Stimulated activated CD4-positive, alpha-beta T cell treated with anti-CD3 and anti-CD28 coated beads, Interleukin-4, amount 100 ng/mL, for 48 hours (primary cell): Measurements from ENCODE around the gene ABCC6.

Experiments used
- DNase-seq, 2 donors: peaks; one replicate each; pipeline ENCODE4 v3.0.0-alpha.2; 2020; ENCODE audit warnings: low read depth in 2 of 2

The ABCC6 gene

GRCh38 chr16:16141784-16142396, 81.4 kb downstream of the ABCC6 start:
- no peak for DNase-seq

GRCh38 chr16:16141141-16141540, 82.2 kb downstream of the ABCC6 start:
- no peak for DNase-seq

GRCh38 chr16:16140537-16140936, 82.8 kb downstream of the ABCC6 start:
- no peak for DNase-seq

DNA sequence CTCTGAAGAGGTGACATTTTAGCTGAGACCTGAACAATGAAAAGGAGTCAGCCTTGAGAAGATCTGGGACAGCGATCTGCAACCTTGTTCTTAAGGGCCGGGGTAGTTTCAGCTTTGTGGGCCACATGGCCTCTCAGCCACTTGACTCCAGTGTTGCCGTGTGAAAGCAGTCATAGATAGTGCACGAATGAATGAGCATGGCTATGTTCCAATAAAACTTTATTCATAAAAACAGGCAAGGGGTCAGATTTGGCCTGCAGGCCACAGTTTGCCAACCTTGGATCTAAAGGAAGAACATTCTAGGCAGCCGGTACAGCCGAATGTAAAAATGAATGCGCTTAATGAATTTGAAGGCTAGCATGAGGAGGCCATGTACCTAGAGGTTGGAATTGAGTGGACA, 83.5 kb downstream of the ABCC6 start:
- no peak for DNase-seq

DNA sequence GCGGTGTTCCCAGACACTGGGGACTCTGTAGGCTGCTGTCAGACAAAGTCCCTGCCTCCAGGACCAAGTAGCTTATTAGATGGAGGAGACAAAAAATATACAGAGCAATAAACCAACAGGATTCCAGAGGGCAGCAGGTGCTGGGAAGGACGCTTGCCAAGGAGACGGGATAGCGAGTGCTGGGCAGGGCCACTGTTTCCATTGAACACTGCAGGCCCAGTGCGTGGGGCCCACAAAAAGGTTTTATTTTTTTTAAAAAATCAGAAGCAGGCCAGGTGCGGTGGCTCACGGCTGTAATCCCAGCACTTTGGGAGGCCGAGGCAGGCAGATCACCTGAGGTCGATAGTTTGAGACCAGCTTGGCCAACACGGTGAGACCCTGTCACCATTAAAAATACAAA, 84.2 kb downstream of the ABCC6 start:
- DNase-seq = no peak

- no peak for DNase-seq
These were observed 85.2 kb downstream of the ABCC6 start for GRCh38 chr16:16138034-16138635.

DNA sequence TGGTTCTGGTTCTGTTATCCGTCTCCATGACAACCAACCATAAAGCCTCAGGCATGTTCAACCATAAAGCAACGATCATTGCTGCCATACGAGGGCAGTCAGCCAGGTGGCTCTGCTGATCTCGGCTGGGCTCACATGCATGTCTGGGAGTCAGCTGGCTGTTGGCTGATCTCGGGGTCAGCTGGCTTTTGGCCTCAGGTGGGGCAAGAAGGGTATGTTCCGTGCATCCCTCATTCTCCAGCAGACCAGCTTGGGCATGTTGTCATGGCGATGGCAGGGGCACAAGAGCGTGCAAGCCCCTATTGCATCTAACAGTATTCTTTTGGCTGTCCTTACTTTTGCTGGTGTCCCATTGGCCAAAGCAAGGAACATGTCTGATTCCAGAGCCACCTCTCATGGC, 86.2 kb downstream of the ABCC6 start:
- no peak for DNase-seq

DNA sequence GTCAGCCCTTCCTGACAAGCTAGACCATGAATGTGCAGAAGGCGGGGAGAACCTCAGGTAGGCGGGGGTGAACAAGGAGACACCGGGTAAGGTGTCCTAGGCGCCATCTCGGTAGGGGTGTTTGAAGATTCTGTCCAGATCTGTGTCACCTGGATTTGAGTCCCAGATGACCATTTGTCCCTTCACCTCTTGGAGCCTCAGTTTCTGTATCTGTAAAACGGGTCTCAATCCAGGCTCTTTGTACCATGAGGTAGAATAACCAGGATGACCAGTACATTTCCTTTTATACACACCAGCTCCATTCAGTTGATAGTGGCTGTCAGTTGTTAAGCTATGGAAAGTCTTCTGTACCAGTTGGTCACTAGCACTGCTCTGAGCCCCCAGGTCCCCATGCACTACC, 86.7 kb downstream of the ABCC6 start:
- no peak for DNase-seq

DNA sequence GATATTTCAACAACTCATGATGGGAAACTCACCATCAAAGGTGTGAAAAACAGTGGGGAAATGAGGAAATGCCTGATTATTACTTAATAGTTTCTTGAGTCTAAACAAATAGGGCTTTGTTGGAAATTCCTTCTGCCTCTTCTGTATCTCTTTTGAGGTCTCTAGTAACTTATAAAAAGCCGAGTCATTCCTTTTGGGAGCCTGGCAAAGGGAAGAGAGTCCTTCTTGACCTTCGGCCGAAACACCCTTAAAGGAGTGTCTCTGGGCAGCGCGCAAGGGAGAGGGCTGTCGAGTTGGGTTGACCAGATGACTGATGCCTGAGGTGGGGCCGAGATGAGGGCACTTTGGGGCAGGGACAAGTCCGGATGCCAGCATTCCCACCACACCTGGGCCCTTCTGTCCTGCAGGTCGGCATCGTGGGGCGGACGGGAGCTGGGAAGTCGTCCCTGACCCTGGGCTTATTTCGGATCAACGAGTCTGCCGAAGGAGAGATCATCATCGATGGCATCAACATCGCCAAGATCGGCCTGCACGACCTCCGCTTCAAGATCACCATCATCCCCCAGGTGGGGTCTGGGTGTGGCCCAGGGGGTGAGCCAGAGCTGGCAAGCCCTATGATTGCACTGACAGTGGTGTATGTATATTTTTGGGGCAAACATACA, 89.2 kb downstream of the ABCC6 start:
- DNase-seq = no peak

GRCh38 chr16:16131659-16132058, 91.6 kb downstream of the ABCC6 start:
- no peak for DNase-seq

GRCh38 chr16:16131204-16131603, 92.1 kb downstream of the ABCC6 start:
- no peak for DNase-seq

- peak; percentile 52 to 53 for DNase-seq
These were observed 95.7 kb downstream of the ABCC6 start for GRCh38 chr16:16127469-16128116.

GRCh38 chr16:16126896-16127295, 96.4 kb downstream of the ABCC6 start:
- no peak for DNase-seq

DNA sequence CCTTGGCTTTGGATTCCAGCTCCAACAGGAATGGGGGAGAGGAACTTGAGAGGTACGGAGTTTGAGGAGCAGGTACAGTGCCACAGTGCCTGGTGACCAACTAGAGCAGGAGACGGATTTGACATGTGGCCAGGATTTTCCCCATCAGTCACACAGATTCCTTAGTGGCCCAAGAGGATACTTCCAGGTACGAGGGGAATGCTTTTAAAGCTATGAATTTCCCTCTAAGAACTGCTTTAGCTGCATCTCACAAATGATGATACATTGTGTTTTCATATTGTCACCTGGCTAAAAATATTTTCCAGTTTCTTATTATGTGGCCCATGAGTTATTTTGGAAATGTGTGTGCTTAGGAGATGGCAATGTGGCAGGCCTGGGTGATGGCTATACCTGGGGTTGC, 98.3 kb downstream of the ABCC6 start:
- DNase-seq = no peak

DNA sequence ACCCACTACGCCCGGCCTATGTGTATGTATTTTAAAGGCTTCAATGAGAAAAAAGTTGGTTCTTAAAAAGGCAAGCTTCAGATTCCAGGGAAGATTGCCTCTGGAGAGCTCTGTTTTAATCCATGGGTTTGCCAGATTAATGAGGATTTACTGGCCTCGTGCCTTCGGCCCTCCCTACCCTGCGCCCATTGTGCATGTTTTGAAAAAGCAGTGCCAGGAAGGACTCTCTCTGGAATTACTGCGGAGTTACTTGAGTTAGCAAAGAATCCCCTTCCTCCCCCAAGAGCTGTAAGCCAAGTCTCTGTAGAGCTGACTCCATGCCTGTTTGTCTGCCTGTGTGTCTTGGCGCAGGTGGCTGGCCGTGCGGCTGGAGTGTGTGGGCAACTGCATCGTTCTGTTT, 98.9 kb downstream of the ABCC6 start:
- no peak for DNase-seq

DNA sequence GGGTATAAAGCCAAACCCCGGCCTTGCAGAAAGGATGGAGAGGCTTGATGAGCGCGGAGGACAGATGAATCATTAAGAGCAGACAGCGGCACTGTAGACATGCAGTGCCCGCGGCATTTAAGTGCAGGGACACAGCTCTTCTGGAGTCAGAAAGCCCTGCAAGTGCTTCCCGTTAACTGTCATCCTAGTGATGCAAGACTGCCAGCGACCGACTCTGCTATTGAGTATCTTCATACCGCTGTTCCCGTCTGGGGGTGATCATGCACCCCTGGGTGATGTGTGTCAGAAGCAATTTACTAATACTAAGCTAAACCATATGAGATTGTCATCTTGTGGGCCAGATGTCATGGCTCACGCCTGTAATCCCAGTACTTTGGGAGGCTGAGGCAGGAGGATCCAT, 101.0 kb downstream of the ABCC6 start:
- no peak for DNase-seq

DNA sequence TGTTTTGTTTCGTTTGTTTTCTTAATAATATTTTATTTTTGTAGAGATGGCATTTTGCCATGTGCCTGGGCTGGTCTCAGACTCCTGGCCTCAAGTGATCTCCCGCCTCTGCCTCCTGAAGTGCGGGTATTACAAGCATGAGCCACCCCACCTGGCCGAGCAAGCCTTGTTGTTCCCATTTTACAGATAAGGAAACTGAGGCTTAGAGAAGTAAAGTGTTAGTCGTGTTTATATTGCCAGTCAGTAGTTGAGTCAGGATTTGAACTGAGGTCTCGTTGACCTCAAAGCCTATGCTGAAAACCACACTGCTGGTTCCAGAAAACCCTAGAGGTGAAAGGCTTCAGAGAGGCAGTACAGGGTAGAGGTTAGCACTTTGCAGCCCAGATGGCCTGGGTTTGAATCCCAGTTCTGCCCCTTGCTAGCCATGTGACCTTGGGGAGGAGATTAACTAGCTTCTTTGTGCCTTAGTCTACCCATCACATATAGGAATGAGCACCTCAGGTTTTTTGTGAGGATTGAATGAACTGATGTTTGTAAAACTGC, 102.0 kb downstream of the ABCC6 start:
- no peak for DNase-seq

DNA sequence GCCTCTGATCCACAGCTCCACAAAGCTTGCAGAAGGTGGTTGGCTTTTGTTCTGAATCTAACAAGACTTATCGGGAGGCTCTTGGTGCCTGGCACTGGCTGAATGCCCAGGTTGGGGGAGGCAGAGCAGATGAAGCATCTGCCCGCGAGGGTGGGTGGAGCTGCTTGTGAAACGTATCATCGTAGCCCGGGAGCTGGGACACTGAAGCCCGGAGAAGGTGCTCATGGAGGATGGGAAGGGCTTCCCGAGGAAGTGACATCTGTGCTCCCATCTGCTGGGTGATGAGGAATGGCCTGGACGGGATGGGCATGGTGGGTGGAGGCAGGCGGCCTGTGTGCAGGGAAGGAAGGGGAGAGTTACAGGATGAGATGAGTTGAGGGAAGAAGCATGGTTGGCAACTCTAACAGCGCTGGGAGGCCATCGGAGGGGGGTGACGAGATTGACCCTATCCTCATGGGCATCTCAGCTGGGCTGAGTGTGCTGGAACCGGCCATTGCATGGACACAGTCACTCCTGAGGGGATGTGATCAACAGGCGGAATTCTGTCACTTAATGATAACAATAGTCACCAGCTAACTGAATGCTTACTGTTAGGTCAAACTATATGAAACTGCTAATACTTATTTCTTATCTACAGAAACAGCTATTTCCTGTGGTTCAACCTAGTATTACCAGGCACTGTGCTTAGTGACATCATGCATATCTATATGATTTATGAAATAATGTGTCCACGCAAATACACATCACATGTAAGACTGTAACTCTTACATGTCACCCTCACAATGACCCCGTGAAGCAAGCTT, 102.7 kb downstream of the ABCC6 start:
- no peak for DNase-seq

DNA sequence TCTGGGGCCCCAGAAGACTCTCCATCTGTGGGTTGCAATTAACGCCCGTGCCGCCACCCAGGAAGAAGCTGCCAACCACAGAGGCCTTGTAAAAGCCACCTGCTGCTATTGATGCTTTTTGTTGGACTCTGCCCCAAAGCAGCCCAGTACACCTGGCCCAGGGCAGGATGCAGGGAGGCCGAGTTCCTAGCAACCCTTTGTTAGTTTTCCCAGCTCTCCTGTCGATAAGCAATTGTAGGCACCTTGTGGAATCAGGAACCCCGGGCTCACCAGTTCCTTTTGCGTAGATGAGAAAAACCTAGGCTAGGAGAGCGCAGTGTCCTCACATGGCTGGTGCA, 103.3 kb downstream of the ABCC6 start:
- no peak for DNase-seq

- DNase-seq = no peak
These were observed 105.0 kb downstream of the ABCC6 start for GRCh38 chr16:16118337-16118736.

DNA sequence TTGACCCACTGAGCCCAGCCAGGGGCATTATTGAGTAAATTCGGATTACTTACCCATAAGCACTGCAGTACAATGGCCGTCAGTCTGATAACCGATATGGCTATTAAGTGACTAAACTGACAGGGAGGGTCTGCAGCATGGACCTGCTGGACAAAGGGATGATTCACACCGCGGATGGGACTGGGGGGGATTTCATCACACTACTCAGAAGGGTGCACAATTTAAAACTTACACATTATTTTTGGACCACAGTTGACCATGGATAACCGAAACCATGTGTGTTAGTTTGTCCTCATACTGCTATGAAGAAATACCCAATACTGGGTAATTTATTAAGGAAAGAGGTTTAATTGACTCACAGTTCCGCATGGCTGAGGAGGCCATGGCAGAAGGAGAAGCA, 106.5 kb downstream of the ABCC6 start:
- no peak for DNase-seq

DNA sequence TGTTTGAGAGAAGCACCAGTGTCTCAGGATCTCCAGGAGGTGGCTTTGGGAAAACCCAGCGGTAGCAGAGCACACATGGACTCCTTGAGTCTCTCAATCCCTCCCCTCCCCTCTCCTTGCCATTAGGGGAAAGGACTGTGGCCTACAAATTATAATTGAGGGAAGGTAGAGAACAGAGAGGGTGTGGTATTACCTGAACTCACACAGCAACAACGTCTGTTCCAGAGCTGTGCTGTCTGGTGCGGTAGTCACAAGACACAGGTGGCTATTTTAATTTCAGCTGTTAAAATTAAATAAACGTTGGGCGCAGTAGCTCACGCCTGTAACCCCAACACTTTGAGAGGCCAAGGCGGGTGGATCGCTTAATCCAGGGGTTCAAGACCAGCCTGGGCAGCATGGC, 110.2 kb downstream of the ABCC6 start:
- no peak for DNase-seq
